HepG2 (cell line): ENCODE results near the gene PLCG1. TPM values are rescaled to one million over a fixed set of nuclear protein-coding genes. Genes with fewer than 3 reads are reported as not detected.

Experiments used
- BHLHE40 ChIP-seq: IDR thresholded peaks from 2 replicates; pipeline ENCODE4 v1.6.1; 2011; ENCODE audit warnings: low read length, improper control_type of control experiment
- EHMT2 ChIP-seq: fragments of 200-600 bp; sonication (generic); IDR thresholded peaks from 2 replicates; pipeline ENCODE4 v1.7.0; 2017; ENCODE audit warnings: antibody characterized with exemption, low read depth, low read length, borderline replicate concordance
- FLYWCH1 ChIP-seq: sonication (generic); formaldehyde crosslinking; IDR thresholded peaks from 2 replicates; pipeline ENCODE4 v1.8.1; 2023; ENCODE audit warnings: mild to moderate bottlenecking, missing genetic modification reagents
- FUBP1 ChIP-seq: sonication (generic); formaldehyde crosslinking; IDR thresholded peaks from 2 replicates; pipeline ENCODE4 v1.5.1; 2020; ENCODE audit warnings: missing genetic modification reagents, mild to moderate bottlenecking, borderline replicate concordance
- GFI1 ChIP-seq: sonication (generic); formaldehyde crosslinking; IDR thresholded peaks from 2 replicates; pipeline ENCODE4 v1.5.0; 2020; ENCODE audit warnings: missing genetic modification reagents, mild to moderate bottlenecking, borderline replicate concordance
- HNF4A ChIP-seq: sonication (generic); formaldehyde crosslinking; IDR thresholded peaks from 2 replicates; pipeline ENCODE4 v1.4.0; 2020; ENCODE audit warnings: missing genetic modification reagents
- HNF4G ChIP-seq, 2 experiments: sonication (generic) in 1 of 2; formaldehyde crosslinking in 1 of 2; IDR thresholded peaks; 2 replicates each; pipeline versions ENCODE4 v1.4.0 to v1.6.1; 2011 to 2020; ENCODE audit warnings: borderline replicate concordance in 2 of 2, low read depth in 2 of 2, mild to moderate bottlenecking in 2 of 2, low read length in 1 of 2, missing genetic modification reagents in 1 of 2, moderate library complexity in 1 of 2
- MED1 ChIP-seq: sonication (generic); formaldehyde crosslinking; IDR thresholded peaks from 2 replicates; pipeline ENCODE4 v1.4.0; 2020; ENCODE audit warnings: missing genetic modification reagents
- MXI1 ChIP-seq: IDR thresholded peaks from 3 replicates; pipeline ENCODE4 v1.6.1; 2012; ENCODE audit warnings: low read depth, low read length, inconsistent platforms, borderline replicate concordance
- NR2F2 ChIP-seq: IDR thresholded peaks from 2 replicates; pipeline ENCODE4 v1.6.1; 2012; ENCODE audit warnings: low read depth, inconsistent platforms, borderline replicate concordance
- PBX2 ChIP-seq: IDR thresholded peaks from 2 replicates; pipeline ENCODE4 v1.6.1; 2016; ENCODE audit warnings: control low read depth
- SATB2 ChIP-seq: sonication (generic); formaldehyde crosslinking; IDR thresholded peaks from 2 replicates; pipeline ENCODE4 v1.5.0; 2020; ENCODE audit warnings: missing genetic modification reagents
- SMAD1 ChIP-seq: sonication (generic); formaldehyde crosslinking; IDR thresholded peaks from 2 replicates; pipeline ENCODE4 v1.4.0; 2020; ENCODE audit warnings: missing genetic modification reagents, low read depth, mild to moderate bottlenecking, borderline replicate concordance
- SRSF1 ChIP-seq: fragments of 200-400 bp; formaldehyde crosslinking; optimal IDR thresholded peaks from 2 replicates; pipeline ENCODE3; 2017; ENCODE audit warnings: mild to moderate bottlenecking, low read depth, low read length, moderate library complexity
- ZBTB26 ChIP-seq: IDR thresholded peaks from 2 replicates; pipeline ENCODE4 v1.6.1; 2016; ENCODE audit warnings: missing compliant biosample characterization, missing genetic modification reagents, borderline replicate concordance
- ZBTB37 ChIP-seq: sonication (generic); formaldehyde crosslinking; IDR thresholded peaks from 2 replicates; pipeline ENCODE4 v1.4.0; 2020; ENCODE audit warnings: mild to moderate bottlenecking, missing genetic modification reagents
- ZMYM3 ChIP-seq: sonication (generic); formaldehyde crosslinking; IDR thresholded peaks from 2 replicates; pipeline ENCODE4 v1.5.1; 2020; ENCODE audit warnings: mild to moderate bottlenecking, missing genetic modification reagents
- ZNF136 ChIP-seq: sonication (generic); formaldehyde crosslinking; IDR thresholded peaks from 2 replicates; pipeline ENCODE4 v1.8.1; 2022; ENCODE audit warnings: low read depth, mild to moderate bottlenecking, moderate library complexity, missing genetic modification reagents
- ZNF292 ChIP-seq: sonication (generic); formaldehyde crosslinking; IDR thresholded peaks from 2 replicates; pipeline ENCODE4 v1.8.1; 2022; ENCODE audit warnings: mild to moderate bottlenecking, low read depth, missing genetic modification reagents, borderline replicate concordance
- ZNF496 ChIP-seq: sonication (generic); formaldehyde crosslinking; IDR thresholded peaks from 2 replicates; pipeline ENCODE4 v1.8.1; 2023; ENCODE audit warnings: mild to moderate bottlenecking, moderate library complexity, missing genetic modification reagents; ENCODE audit not compliant: insufficient replicate concordance
- ZXDC ChIP-seq: sonication (generic); formaldehyde crosslinking; IDR thresholded peaks from 2 replicates; pipeline ENCODE4 v1.5.0; 2020; ENCODE audit warnings: mild to moderate bottlenecking, missing genetic modification reagents
- polyA plus RNA-seq, 8 experiments: library from polyadenylated mRNA; depleted of rRNA in 3 of 8; stranded (reverse) in 7 of 8; unstranded in 1 of 8; fragments of >200 nt; fragmentation: Illumina TruSeq in 4 of 8; extraction: Trizol in 4 of 8; gene quantifications; 2 replicates each; pipeline versions ENCODE4 v1.2.1 to v1.2.3, GENCODE V29; 2011 to 2016; ENCODE audit warnings: low read depth in 4 of 8, missing spikeins in 1 of 8, mixed read lengths in 1 of 8; ENCODE audit not compliant: insufficient read depth in 1 of 8
- total RNA-seq, 5 experiments: library from RNA; depleted of rRNA; stranded (reverse); fragments of >200 nt; fragmentation: Illumina TruSeq; extraction: Trizol; gene quantifications; 2 replicates each; pipeline ENCODE4 v1.2.3, GENCODE V29; 2016; ENCODE audit warnings: low read depth in 1 of 5

Gene PLCG1
- total and polyA plus RNA-seq, 2 of the 13 experiments (the other 11 are each of a cell fraction or from before 2014, with no cell fraction given), result 85.3 to 158 TPM

GRCh38 chr20:41180599-41181333 lies 43.4 kb downstream of the PLCG1 start (continued):
- TF ChIP-seq EHMT2 (no peak), ZXDC (CRISPR knock-in tag) (no peak), MED1 (CRISPR knock-in tag) (no peak), MXI1 (no peak), SRSF1 (no peak), ZBTB26 (CRISPR knock-in tag) (no peak), GFI1 (CRISPR knock-in tag) (no peak), BHLHE40 (no peak), PBX2 (CRISPR knock-in tag) (no peak), ZBTB37 (CRISPR knock-in tag) (no peak), HNF4A (peak; percentile 57), SMAD1 (CRISPR knock-in tag) (no peak), ZNF496 (CRISPR knock-in tag) (no peak), FLYWCH1 (CRISPR knock-in tag) (no peak), NR2F2 (no peak), FUBP1 (CRISPR knock-in tag) (no peak), ZNF136 (CRISPR knock-in tag) (no peak), ZNF292 (CRISPR knock-in tag) (no peak), SATB2 (CRISPR knock-in tag) (no peak), HNF4G (IDR thresholded peaks at IDR 0.05; ENCODE audit: borderline replicate concordance, low read depth, low read length) (no peak), HNF4G (CRISPR knock-in tag; IDR thresholded peaks at IDR 0.05; ENCODE audit: borderline replicate concordance, low read depth) (no peak), ZMYM3 (0 out of 2 replicates have a peak, but pooled peaks have one; percentile 21)
